Kidney epithelial cell (primary cell): Measurements from ENCODE around the gene CPSF4L. TPM values are rescaled to one million over a fixed set of nuclear protein-coding genes. Genes with fewer than 3 reads are reported as not detected.

ENCODE experiments used
- DNase-seq: peaks from one replicate; pipeline ENCODE4 v3.0.0-alpha.2; 2010; ENCODE audit warnings: low read depth
- H3K27me3 ChIP-seq: 2 replicates; pipeline ENCODE4 v1.6.0; 2011; ENCODE audit warnings: low read length; ENCODE audit not compliant: control insufficient read depth, insufficient read depth
- H3K36me3 ChIP-seq: 2 replicates; pipeline ENCODE4 v1.5.1; 2011; ENCODE audit warnings: low read length; ENCODE audit not compliant: control insufficient read depth, insufficient read depth
- H3K4me3 ChIP-seq: 2 replicates; pipeline ENCODE4 v1.5.1; 2011; ENCODE audit warnings: low read depth, mild to moderate bottlenecking, control low read depth, low read length
- total RNA-seq: library from RNA; depleted of rRNA; stranded (reverse); fragments of >200 nt; gene quantifications from 2 replicates; pipeline ENCODE4 v1.2.3, GENCODE V29; 2015
- TF ChIP-seq, protein P1 (sequence below): IDR thresholded peaks from 2 replicates; pipeline ENCODE4 v1.5.1; 2011; ENCODE audit warnings: mild to moderate bottlenecking, moderate library complexity, low read length, control low read depth, inconsistent platforms; ENCODE audit not compliant: insufficient read depth, poor library complexity, severe bottlenecking

The CPSF4L gene
- total RNA-seq, 1 donor from 2014 or later, result not detected

DNA sequence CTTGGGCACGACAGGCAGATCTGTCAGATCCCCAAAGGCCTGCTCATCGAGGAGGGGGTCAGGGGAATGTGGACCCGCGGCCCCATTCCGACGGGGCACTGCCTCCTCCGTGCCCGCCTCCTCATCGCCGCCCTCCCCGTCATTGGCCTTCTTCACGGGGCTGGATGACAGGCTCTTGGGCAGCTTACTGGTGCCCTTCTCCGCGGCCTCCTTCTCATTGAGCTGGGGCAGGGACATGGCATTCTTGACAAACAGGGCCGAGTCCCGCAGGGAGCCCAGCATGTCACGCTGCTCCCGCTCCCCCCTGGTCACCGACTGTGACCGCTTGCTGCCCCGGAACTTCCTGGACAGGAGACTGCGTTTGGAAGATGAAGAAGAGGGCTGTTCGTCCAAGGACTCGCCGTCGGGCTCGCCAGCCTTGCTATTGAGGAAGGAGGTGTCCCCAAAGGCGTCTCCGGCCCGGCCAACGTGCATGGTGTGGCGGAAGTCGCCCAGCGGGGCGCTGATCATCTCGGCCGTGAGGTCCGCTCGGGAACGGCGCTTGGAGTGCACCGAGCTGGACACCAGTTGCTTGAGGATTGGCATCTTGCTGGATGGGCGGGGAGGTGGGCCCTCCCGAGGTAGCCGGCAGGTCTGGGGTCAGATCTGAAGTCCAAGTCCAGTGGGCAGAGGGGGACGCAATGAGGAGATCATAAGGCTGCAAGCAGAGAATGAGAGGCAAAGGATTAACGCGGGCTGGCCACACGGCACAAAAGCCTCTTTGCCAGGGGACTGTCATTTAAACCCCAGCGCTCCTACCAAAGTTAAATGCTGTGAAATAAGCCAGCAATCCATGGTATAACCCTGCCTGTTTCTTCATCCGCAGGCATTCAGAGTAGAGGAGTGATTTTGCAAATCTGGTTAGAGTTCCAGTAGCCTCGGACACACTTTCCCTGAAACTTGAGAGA lies 24.5 kb upstream of the CPSF4L start:
- Histone ChIP-seq H3K4me3 (no peak overlapping the region), H3K27me3 (no peaks in the 10 kb centered on the region), H3K36me3 (peaks cover 2% of the 10 kb centered on the region)
- DNase-seq, result no peak
- TF ChIP-seq, protein P1, sequence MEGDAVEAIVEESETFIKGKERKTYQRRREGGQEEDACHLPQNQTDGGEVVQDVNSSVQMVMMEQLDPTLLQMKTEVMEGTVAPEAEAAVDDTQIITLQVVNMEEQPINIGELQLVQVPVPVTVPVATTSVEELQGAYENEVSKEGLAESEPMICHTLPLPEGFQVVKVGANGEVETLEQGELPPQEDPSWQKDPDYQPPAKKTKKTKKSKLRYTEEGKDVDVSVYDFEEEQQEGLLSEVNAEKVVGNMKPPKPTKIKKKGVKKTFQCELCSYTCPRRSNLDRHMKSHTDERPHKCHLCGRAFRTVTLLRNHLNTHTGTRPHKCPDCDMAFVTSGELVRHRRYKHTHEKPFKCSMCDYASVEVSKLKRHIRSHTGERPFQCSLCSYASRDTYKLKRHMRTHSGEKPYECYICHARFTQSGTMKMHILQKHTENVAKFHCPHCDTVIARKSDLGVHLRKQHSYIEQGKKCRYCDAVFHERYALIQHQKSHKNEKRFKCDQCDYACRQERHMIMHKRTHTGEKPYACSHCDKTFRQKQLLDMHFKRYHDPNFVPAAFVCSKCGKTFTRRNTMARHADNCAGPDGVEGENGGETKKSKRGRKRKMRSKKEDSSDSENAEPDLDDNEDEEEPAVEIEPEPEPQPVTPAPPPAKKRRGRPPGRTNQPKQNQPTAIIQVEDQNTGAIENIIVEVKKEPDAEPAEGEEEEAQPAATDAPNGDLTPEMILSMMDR, result no peak

DNA sequence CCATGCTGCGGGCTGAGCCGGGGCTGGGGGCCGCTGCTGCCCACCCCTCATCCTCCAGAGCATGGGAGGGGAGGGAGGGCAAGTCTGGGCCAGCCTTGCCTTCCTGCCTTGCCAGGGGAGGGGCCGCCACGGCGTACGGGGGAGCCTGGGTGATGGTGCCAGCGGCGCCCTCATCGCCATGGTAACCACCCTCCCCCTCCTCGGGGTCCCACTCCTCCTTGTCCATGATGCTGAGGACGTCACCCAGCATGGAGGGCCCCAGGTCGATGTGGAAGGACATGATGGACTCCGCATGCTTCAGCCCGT lies 23.9 kb upstream of the CPSF4L start:
- Histone ChIP-seq H3K4me3 (no peak overlapping the region), H3K27me3 (no peaks in the 10 kb centered on the region), H3K36me3 (peaks cover 2% of the 10 kb centered on the region)
- TF ChIP-seq, protein P1, result no peak
- no peak for DNase-seq

DNA sequence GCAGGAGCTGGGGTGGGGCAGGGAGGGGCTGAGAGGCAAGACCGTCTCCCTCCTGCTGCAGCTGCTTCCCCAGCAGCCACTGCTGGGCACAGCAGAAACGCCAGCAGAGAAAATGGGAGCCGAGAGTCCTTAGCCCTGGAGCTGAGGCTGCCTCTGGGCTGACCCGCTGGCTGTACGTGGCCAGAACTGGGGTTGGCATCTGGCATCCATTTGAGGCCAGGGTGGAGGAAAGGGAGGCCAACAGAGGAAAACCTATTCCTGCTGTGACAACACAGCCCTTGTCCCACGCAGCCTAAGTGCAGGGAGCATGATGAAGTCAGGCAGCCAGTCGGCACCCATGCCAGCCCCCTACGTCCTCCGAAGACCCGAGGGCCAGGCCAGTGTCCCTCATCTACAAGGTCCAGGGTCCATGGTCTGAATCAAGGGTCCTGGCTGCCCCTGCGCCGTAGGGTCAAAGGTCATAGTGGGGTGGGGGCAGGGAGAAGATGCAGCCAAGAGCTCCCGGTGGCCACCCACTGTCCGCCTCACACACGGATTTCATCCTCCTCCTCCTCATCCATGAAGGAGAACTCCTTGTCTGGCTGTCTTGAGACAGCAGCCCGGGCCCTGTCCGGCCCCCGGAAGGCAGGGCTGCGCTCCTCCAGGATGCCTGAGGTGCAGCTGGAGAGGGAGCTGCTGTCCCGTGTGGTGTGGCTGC lies 23.4 kb upstream of the CPSF4L start:
- DNase-seq, result no peak
- Histone ChIP-seq H3K4me3 (no peak overlapping the region), H3K27me3 (no peaks in the 10 kb centered on the region), H3K36me3 (peaks cover 2% of the 10 kb centered on the region)
- TF ChIP-seq, protein P1, result no peak

DNA sequence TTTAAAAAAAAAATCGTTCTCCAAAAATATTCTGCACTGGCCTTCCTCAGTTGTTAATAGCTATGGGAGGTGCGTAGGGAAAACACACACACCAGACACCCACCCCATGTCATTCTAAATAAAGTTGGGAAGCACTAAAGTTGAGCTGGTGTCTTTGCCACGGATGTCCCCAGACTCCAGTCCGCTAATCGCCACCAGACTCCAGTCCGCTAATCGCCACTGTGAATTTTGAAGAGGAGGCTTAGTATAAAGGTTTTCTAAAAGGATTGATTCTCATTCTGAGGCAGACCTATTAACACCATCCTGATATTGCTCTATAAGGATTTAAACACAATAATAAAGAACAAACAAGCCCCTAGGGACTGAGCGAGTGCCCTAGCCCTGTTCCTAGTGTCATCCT lies 22.7 kb upstream of the CPSF4L start:
- TF ChIP-seq, protein P1, result no peak
- peaks cover 2% of the 10 kb centered on the region for H3K36me3 ChIP-seq
- DNase-seq, result no peak

DNA sequence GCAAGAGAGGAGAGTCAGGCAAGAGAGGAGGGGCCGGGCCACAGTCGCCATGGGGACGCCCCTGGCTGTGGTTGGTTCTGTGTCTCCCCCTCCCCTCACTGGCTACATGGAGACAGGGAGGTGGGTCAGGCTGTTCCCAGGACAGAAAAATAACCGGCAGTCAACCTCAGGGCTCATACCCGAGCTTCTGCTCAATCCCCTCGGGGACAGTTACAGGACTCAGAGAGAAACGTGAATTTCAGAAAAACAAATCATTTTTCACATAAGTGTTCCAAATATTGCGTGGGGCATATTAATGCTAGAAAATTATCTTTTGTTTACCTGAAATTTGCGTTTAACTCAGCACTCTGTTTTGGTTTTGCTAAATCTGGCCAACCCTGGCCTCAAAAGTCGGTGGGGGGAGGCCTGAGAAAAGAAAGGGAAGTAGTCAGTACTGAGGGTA lies 22.2 kb upstream of the CPSF4L start:
- TF ChIP-seq, protein P1, result no peak
- no peak for DNase-seq
- Histone ChIP-seq H3K27me3 (no peaks in the 10 kb centered on the region), H3K4me3 (no peak overlapping the region), H3K36me3 (peaks cover 2% of the 10 kb centered on the region)

More for the DNA sequence above, 22.7 kb upstream of the CPSF4L start:
- H3K27me3 ChIP-seq, result no peaks in the 10 kb centered on the region
- no peak overlapping the region for H3K4me3 ChIP-seq
